Measurements from ENCODE around the gene IFNL2. TPM values are rescaled to one million over a fixed set of nuclear protein-coding genes. Genes with fewer than 3 reads are reported as not detected.
A peak's percentile ranks its signal among the peaks of the same experiment; 100 is the strongest.

Gene IFNL2
- total RNA-seq, 1 experiment from 2014 or later, result 0.33 TPM

GRCh38 chr19:39296906-39297305 is 28.7 kb downstream of the IFNL2 start:
- BruUV-seq (replicated peaks), result no TSS peak
- in situ Hi-C loops (cut with HindIII; ENCODE audit: low pct_unique_long_range_greater_than_20kb, low sequenced_read_pairs) (loop anchor here (10.0 kb wide), 1 partner anchor 48 kb away; the partner anchor contains the start of gene SAMD4B), intact Hi-C loops (cut with micrococcal nuclease; ENCODE audit: unreplicated experiment) (no loop called here)
- CTCF ChIA-PET, result interaction anchor here (0.5 to 2.9 kb wide), 16 partner anchors 8 to 673 kb away, joined by 3 to 33 read pairs (median 5); partner anchors contain the start of gene LRFN1
- H3K27me3 ChIP-seq (ENCODE audit: control insufficient read depth, insufficient read depth, low read length), result peaks cover 15% of the 10 kb centered on the region
- ATAC-seq (peak; percentile 0; the same call in 1 of the 2 replicates), DNase-seq (ENCODE audit: low read depth, low spot score) (no peak)
- no peak overlapping the region for H3K27ac ChIP-seq (ENCODE audit: low read length)
- H3K4me1 ChIP-seq (ENCODE audit: control insufficient read depth, insufficient read depth, low read length), result no peaks in the 10 kb centered on the region; the same call in 1 of the 2 replicates
- H3K9me3 ChIP-seq (ENCODE audit: control insufficient read depth, insufficient read depth, low read depth, low read length), result no peaks in the 10 kb centered on the region
- no peak overlapping the region for H3K4me3 ChIP-seq (ENCODE audit: low read depth in 2 of 2, low read length in 2 of 2)
- TF ChIP-seq TCF7L2 (IDR thresholded peaks at IDR 0.05; ENCODE audit: low read depth, low read length) (no peak), POLR2AphosphoS5 (IDR thresholded peaks at IDR 0.05; ENCODE audit: low read depth, low read length) (no peak), CTCF (IDR thresholded peaks at IDR 0.05) (no peak), REST (IDR thresholded peaks at IDR 0.05; ENCODE audit: insufficient read depth in 1 of 2, low read depth in 2 of 2, low read length in 1 of 2) (no peak), SIN3A (IDR thresholded peaks at IDR 0.05; ENCODE audit: borderline replicate concordance, insufficient read depth, low read depth, low read length) (no peak)
- no peaks in the 10 kb centered on the region for H3K36me3 ChIP-seq (ENCODE audit: control insufficient read depth, insufficient read depth, low read length)
- POLR2A ChIA-PET, result interaction anchor here (0.5 to 1.2 kb wide), 15 partner anchors 13 to 303 kb away, joined by 3 to 19 read pairs (median 4); partner anchors contain the start of gene RPS16

- no peak overlapping the region for H3K27ac ChIP-seq (ENCODE audit: low read length)
- ATAC-seq (peak; percentile 49), DNase-seq (ENCODE audit: low read depth, low spot score) (no peak)
- intact Hi-C loops (cut with micrococcal nuclease; ENCODE audit: unreplicated experiment) (no loop called here), in situ Hi-C loops (cut with HindIII; ENCODE audit: low pct_unique_long_range_greater_than_20kb, low sequenced_read_pairs) (loop anchor here (10.0 kb wide), 1 partner anchor 47 kb away; the partner anchor contains the start of gene SAMD4B)
- H3K9me3 ChIP-seq (ENCODE audit: control insufficient read depth, insufficient read depth, low read depth, low read length), result no peaks in the 10 kb centered on the region
- ChIA-PET CTCF (interaction anchor here (0.6 to 1.2 kb wide), 4 partner anchors 15 to 87 kb away, joined by 3 to 4 read pairs (median 4); no protein-coding TSS in a partner anchor), POLR2A (interaction anchor here (0.9 kb wide), 1 partner anchor 125 kb away, joined by 3 read pairs; no protein-coding TSS in a partner anchor)
- no peaks in the 10 kb centered on the region for H3K36me3 ChIP-seq (ENCODE audit: control insufficient read depth, insufficient read depth, low read length)
- no peaks in the 10 kb centered on the region; the same call in 1 of the 2 replicates for H3K4me1 ChIP-seq (ENCODE audit: control insufficient read depth, insufficient read depth, low read length)
- no peak overlapping the region for H3K4me3 ChIP-seq (ENCODE audit: low read depth in 2 of 2, low read length in 2 of 2)
- no TSS peak for BruUV-seq (replicated peaks)
- no peak for TF ChIP-seq SIN3A (IDR thresholded peaks at IDR 0.05; ENCODE audit: borderline replicate concordance, insufficient read depth, low read depth, low read length)
- H3K27me3 ChIP-seq (ENCODE audit: control insufficient read depth, insufficient read depth, low read length), result peaks cover 14% of the 10 kb centered on the region
Measured at GRCh38 chr19:39297931-39298634, 29.9 kb downstream of the IFNL2 start.
